Measurements from ENCODE around the gene H1-8.

The H1-8 gene

GRCh38 chr3:129593595-129594339, 50.8 kb downstream of the H1-8 start:
- peak; percentile 69 to 74 for DNase-seq (ENCODE audit: low read depth in 2 of 2)

- no peak for DNase-seq (ENCODE audit: low read depth in 2 of 2)
These were observed 51.4 kb downstream of the H1-8 start for GRCh38 chr3:129594409-129594808.

- DNase-seq (ENCODE audit: low read depth in 2 of 2), result no peak
These were observed 52.0 kb downstream of the H1-8 start for GRCh38 chr3:129594907-129595390.

- no peak for DNase-seq (ENCODE audit: low read depth in 2 of 2)
These were observed 52.7 kb downstream of the H1-8 start for GRCh38 chr3:129595544-129596193.

GRCh38 chr3:129596194-129597086, 53.5 kb downstream of the H1-8 start:
- no peak for DNase-seq (ENCODE audit: low read depth in 2 of 2)

GRCh38 chr3:129597087-129597999, 54.4 kb downstream of the H1-8 start:
- no peak for DNase-seq (ENCODE audit: low read depth in 2 of 2)

- DNase-seq (ENCODE audit: low read depth in 2 of 2), result no peak
These were observed 55.0 kb downstream of the H1-8 start for GRCh38 chr3:129598000-129598381.

GRCh38 chr3:129598484-129598883, 55.5 kb downstream of the H1-8 start:
- no peak for DNase-seq (ENCODE audit: low read depth in 2 of 2)

GRCh38 chr3:129599073-129599472, 56.1 kb downstream of the H1-8 start:
- no peak for DNase-seq (ENCODE audit: low read depth in 2 of 2)

- DNase-seq (ENCODE audit: low read depth in 2 of 2), result no peak
These were observed 56.6 kb downstream of the H1-8 start for GRCh38 chr3:129599607-129600006.

GRCh38 chr3:129600348-129600747, 57.4 kb downstream of the H1-8 start:
- no peak for DNase-seq (ENCODE audit: low read depth in 2 of 2)

All from stimulated activated CD8-positive, alpha-beta memory T cell treated with anti-CD3 and anti-CD28 coated beads, Interleukin-15, amount 100 ng/mL, for 48 hours (primary cell).